ENCODE measurements around the gene AGPAT4. TPM values are rescaled to one million over a fixed set of nuclear protein-coding genes. Genes with fewer than 3 reads are reported as not detected.

Gene AGPAT4
- total and polyA plus RNA-seq, 2 of the 13 experiments (the other 11 are each of a cell fraction or from before 2014, with no cell fraction given): 0.07 to 0.13 TPM

DNA sequence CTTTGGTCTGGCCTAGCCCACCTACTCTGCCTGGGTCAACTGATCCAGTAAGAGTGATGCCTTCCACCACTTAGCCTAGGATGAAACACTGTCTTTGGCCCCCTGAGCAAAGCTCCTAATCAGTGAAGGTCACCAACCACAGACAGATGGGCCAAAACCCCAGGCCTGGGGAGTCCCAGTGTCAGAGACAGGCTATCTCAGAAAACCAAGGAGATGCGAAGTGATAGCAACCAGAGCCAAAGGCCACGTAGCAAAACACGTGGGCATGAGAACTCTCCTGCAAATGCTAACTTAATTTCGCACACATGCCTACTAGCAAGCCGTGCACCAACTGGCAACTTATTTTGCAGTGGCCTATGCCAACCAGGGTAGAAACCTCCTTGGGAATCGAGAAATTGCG, 29.1 kb downstream of the AGPAT4 start:
- intact Hi-C loops (cut with micrococcal nuclease; ENCODE audit: unreplicated experiment): no loop called here
- Histone ChIP-seq H4K20me1 (ENCODE audit: insufficient read depth, low read length) (no peaks in the 10 kb centered on the region), H3K9me3 (ENCODE audit: low read length) (no peaks in the 10 kb centered on the region), H3K27ac (ENCODE audit: extremely low read length, insufficient read depth, low read length) (no peak overlapping the region), H3K9ac (ENCODE audit: insufficient read depth, low read depth, low read length) (no peak overlapping the region), H3K4me1 (ENCODE audit: insufficient read depth, low read length) (no peaks in the 10 kb centered on the region), H3K79me2 (ENCODE audit: insufficient read depth, low read length) (no peaks in the 10 kb centered on the region), H3K27me3 (ENCODE audit: control insufficient read depth in 1 of 2, insufficient read depth in 2 of 2, low read length in 2 of 2) (peaks cover 2 to 16% of the 10 kb centered on the region in 2 experiments; a peak in 3 of 5 replicates), H3K4me2 (ENCODE audit: low read depth, low read length) (no peak overlapping the region), H3K36me3 (replicated peaks in 1 of 2; ENCODE audit: control insufficient read depth in 1 of 2, insufficient read depth in 2 of 2, low read length in 2 of 2) (no peaks in the 10 kb centered on the region), H3K4me3 (replicated peaks in 1 of 3; ENCODE audit: insufficient read depth in 1 of 3, low read depth in 2 of 3, low read length in 3 of 3) (no peak overlapping the region), H2AFZ (ENCODE audit: low read length) (no peak overlapping the region)
- BruUV-seq (replicated peaks): no TSS peak
- no peak for ATAC-seq
- in situ Hi-C loops (cut with HindIII; ENCODE audit: extremely low pct_ligation_motif_present, low pct_unique_long_range_greater_than_20kb): no loop called here
- CTCF ChIA-PET (ENCODE audit: low intra/inter-chr PET ratio, low total read pairs): no interaction called here
- TF ChIP-seq FOXK1 (CRISPR knock-in tag; IDR thresholded peaks at IDR 0.05; ENCODE audit: borderline replicate concordance, low read depth) (no peak), TFAP4 (IDR thresholded peaks at IDR 0.05; ENCODE audit: borderline replicate concordance, low read depth) (no peak), GABPB1 (CRISPR knock-in tag; IDR thresholded peaks at IDR 0.05) (no peak), THAP7 (CRISPR knock-in tag; IDR thresholded peaks at IDR 0.05) (no peak), KMT2A (CRISPR knock-in tag; IDR thresholded peaks at IDR 0.05) (no peak), DPF2 (CRISPR knock-in tag; IDR thresholded peaks at IDR 0.05; ENCODE audit: borderline replicate concordance, low read depth) (no peak), PRMT3 (CRISPR knock-in tag; IDR thresholded peaks at IDR 0.05; ENCODE audit: borderline replicate concordance, low read depth) (no peak), ZNF101 (CRISPR knock-in tag; IDR thresholded peaks at IDR 0.05; ENCODE audit: borderline replicate concordance, low read depth) (no peak), HNF4A (CRISPR knock-in tag; IDR thresholded peaks at IDR 0.05) (no peak), ESRRA (CRISPR knock-in tag; IDR thresholded peaks at IDR 0.05; ENCODE audit: low read depth) (no peak), MYC (CRISPR knock-in tag; IDR thresholded peaks at IDR 0.05; ENCODE audit: borderline replicate concordance) (no peak)
- TF ChIP-seq, protein P1, sequence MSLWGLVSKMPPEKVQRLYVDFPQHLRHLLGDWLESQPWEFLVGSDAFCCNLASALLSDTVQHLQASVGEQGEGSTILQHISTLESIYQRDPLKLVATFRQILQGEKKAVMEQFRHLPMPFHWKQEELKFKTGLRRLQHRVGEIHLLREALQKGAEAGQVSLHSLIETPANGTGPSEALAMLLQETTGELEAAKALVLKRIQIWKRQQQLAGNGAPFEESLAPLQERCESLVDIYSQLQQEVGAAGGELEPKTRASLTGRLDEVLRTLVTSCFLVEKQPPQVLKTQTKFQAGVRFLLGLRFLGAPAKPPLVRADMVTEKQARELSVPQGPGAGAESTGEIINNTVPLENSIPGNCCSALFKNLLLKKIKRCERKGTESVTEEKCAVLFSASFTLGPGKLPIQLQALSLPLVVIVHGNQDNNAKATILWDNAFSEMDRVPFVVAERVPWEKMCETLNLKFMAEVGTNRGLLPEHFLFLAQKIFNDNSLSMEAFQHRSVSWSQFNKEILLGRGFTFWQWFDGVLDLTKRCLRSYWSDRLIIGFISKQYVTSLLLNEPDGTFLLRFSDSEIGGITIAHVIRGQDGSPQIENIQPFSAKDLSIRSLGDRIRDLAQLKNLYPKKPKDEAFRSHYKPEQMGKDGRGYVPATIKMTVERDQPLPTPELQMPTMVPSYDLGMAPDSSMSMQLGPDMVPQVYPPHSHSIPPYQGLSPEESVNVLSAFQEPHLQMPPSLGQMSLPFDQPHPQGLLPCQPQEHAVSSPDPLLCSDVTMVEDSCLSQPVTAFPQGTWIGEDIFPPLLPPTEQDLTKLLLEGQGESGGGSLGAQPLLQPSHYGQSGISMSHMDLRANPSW (CRISPR knock-in tag; IDR thresholded peaks at IDR 0.05; ENCODE audit: borderline replicate concordance): no peak
- TF ChIP-seq, protein P2, sequence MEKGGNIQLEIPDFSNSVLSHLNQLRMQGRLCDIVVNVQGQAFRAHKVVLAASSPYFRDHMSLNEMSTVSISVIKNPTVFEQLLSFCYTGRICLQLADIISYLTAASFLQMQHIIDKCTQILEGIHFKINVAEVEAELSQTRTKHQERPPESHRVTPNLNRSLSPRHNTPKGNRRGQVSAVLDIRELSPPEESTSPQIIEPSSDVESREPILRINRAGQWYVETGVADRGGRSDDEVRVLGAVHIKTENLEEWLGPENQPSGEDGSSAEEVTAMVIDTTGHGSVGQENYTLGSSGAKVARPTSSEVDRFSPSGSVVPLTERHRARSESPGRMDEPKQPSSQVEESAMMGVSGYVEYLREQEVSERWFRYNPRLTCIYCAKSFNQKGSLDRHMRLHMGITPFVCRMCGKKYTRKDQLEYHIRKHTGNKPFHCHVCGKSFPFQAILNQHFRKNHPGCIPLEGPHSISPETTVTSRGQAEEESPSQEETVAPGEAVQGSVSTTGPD (CRISPR knock-in tag; IDR thresholded peaks at IDR 0.05): no peak
- no peak for FAIRE-seq
- no peak for DNase-seq (ENCODE audit: low spot score)
- POLR2A ChIA-PET: no interaction called here
- WGBS (ENCODE audit: low lambda C conversion rate): 4% methylated on average over 7 of the region's 7 CpGs

Data from HepG2 (cell line).